GM12801 (cell line): ENCODE results near the gene TBXT.

Experiments
- TF ChIP-seq, protein P1 (sequence below): IDR thresholded peaks from one replicate; pipeline ENCODE4 v1.5.1; 2011; ENCODE audit warnings: control low read depth; ENCODE audit not compliant: insufficient read length; ENCODE audit errors: extremely low read depth

The TBXT gene

DNA sequence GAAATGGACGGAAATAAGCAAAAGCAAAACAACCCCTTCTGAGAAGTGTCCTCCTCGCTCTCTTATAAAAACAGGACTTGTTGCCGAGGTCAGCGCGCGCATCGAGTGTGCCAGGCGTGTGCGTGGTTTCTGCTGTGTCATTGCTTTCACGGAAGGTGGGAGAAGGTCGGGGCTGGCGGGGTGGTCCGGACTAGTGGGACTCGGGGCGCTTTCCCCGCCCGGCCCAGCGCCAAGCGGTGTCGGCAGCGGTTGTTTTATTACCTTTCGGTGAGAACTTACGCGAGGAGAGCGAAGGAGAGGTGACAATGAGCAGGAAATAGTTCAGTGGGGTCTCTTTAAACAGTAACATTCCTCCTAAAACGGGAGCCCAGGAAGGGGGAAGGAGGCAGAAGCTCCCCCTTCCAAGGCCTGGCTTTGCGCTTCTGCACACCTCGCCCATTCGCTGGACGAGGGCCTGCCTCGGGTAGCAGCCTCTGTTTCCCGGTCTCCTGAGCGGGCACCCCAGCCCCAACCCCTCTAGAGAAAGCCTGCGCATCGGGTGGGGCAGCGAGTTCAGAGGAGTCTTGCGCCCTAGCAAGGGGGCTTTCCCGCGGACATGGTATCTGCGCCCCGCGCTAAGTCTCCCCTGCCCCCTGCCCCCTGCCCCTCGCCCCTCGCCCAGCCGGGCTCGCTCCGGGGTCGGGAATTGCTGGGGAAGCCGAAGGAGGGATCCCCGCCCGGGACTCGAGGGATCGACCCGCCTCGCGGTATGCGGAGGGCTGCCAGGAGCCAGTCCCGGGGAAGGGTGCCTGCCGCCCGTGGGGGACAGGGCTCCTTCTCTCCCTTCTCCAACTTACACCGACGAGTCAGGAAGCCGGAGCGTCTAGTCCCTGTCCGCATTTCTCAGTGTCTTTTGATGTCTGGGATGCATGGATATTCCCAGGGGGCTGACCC is 1.2 kb upstream of the TBXT start:
- TF ChIP-seq, protein P1, sequence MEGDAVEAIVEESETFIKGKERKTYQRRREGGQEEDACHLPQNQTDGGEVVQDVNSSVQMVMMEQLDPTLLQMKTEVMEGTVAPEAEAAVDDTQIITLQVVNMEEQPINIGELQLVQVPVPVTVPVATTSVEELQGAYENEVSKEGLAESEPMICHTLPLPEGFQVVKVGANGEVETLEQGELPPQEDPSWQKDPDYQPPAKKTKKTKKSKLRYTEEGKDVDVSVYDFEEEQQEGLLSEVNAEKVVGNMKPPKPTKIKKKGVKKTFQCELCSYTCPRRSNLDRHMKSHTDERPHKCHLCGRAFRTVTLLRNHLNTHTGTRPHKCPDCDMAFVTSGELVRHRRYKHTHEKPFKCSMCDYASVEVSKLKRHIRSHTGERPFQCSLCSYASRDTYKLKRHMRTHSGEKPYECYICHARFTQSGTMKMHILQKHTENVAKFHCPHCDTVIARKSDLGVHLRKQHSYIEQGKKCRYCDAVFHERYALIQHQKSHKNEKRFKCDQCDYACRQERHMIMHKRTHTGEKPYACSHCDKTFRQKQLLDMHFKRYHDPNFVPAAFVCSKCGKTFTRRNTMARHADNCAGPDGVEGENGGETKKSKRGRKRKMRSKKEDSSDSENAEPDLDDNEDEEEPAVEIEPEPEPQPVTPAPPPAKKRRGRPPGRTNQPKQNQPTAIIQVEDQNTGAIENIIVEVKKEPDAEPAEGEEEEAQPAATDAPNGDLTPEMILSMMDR = no peak

DNA sequence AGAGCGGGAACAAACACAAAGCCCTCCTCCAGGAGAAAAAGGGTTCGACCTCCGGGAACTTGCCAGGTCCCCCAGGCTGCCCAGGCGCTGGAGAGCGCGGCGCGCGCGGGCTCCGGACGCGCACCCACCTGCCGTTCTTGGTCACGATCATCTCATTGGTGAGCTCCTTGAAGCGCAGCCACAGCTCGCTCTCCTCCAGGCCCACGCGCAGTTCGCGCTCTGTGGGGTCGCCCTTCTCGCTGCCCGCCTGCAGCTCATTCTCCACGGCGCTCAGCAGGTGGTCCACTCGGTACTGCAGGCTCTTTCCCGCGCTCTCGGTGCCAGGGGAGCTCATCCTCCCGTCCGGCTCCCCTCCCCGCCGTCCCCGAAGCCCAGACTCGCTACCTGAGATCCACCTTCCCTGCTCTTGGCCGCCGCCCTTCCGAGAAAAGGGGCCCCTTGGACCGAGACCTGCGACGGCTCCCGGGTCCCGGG is 356 bp downstream of the TBXT start:
- TF ChIP-seq, protein P1 = no peak

DNA sequence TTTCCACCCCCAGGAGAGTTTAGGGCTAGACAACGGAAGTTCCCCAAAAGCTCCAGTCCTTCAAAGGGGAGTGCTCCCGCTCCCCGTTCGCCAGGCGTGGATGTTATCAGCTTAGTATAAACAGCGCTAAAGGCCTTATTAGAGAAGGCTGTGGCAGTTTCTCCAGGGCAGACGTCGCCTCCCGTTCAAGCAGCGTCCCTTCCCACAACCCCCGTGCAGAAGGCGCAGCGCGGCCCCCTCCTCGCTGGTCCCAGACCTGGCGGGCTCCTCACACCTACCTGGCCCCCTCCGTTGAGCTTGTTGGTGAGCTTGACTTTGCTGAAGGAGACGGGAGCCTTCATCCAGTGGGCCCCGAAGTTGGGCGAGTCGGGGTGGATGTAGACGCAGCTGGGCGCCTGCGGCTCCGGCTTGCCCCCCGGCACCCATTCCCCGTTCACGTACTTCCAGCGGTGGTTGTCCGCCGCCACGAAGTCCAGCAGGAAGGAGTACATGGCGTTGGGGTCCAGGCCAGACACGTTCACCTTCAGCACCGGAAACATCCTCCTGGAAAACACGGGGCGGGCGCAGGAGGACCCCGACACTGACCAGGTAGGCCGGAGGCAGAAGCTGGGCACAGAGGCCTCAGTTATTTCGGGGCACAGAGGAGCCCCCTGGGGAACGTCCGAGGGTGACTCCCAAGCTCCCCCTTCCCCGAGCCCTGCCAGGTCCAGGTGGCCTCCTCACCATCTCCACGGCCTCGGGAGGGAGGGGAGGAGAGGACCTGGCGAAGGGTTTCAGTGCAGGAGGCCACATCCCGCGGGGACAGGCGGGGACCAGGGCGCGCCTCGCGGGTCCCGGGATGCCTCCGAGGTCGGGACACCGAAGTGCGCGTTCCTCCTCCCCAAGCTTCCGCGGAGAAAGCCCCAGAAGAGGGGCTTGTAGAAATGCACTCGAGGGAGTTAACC is 1.1 kb downstream of the TBXT start:
- TF ChIP-seq, protein P1 = no peak

DNA sequence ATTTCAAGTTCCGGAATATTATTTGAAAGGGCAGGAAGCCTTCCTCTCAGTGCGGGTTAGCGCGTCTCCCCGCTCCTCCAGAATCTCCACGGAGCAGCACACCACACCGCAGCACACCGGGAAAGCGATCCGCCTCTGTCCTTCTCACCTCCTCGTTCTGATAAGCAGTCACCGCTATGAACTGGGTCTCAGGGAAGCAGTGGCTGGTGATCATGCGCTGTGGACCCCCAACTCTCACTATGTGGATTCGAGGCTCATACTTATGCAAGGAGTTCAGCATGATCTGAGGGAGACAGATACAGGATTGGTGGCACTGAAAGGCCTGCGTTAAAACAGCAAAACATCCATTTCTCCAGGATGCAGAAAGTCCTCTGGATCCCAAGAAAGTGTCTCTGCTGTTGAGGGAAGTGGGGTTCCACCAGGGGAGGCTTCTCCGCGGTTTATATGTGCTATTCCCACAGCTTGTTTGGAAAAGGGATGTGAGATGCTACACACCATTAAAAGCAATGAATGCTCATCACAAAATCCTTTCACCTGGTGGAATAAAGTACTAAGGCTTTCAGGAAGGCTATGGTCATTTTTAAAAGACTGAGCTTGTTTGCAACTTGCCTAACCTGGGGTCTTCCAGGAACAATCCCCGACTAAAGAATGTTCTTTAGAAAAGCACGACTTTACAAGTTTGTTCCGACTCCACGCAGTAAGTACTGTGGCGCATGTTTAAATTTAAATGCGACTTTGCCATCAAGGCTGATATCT is 1.9 kb downstream of the TBXT start:
- TF ChIP-seq, protein P1 = no peak

DNA sequence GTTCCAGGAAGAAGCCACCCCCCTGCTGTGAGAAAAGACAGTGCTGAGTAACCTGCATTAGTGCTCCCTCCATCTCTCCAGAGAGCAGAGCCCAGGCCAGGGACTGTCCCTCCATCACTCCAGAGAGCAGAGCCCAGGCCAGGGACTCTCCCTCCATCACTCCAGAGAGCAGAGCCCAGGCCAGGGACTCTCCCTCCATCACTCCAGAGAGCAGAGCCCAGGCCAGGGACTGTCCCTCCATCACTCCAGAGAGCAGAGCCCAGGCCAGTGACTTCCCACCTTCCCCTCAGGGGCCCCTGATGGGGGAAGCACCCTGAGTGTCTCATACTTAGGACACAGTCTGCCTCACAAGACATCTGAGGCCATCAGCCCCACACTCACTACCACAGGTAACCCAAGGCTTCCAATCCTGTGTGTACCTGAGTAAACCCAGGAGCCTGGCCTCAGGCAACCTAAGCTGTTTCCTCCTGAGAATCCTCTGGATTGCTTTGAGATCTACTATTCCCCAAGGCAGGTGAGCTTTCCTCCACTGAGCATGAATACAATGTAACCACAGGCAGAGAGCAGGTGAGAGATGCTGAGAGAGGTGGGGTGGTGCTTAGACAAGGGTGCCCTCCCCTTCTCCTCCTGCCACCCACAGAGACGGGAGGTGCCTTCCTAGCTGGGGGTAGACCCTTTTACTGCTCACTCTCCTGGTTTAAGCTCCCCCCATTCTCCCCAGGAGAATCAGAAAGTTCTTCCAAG is 4.9 kb downstream of the TBXT start:
- TF ChIP-seq, protein P1 = no peak

DNA sequence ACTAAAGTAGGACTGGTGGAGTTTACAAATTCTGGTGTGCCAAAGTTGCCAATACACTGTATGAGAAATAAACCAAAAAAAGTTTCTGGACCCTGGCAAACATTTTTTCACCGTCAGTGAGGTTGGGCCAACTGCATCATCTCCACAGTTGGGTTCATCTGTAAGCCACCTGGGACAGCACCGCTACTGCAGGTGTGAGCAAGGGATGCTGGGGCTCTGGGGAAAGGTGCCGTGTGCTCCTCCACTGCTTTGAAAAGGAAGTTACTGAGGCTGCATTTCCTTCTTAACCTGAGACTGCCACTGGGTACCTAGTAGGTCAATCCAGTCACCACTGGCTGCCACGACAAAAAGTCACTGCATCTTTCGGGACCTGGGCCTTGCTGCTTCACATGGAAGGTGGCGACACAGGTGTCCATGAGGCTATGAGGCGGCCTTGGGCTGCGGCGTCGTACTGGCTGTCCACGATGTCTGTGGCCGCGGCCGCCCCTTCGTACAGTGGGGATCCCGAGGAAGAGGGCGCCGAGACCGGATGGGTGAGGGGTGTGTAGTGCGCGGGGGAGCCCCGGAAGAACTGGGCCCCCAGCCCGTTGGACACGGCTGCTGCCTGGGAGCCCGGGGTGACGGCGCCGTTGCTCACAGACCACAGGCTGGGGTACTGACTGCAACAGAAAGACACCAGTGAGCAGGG is 9.6 kb downstream of the TBXT start:
- TF ChIP-seq, protein P1 = no peak
